ENCODE results near the gene CDC42BPG. TPM values are rescaled to one million over a fixed set of nuclear protein-coding genes. Genes with fewer than 3 reads are reported as not detected.

Gene CDC42BPG
- total RNA-seq, 2 donors from 2014 or later: 13.5 to 18.9 TPM

- Histone ChIP-seq H3K27ac (peak overlapping the region in 2 of 4 donors; percentile 32 to 43), H3K27me3 (no peaks in the 10 kb centered on the region), H3K9me3 (no peaks in the 10 kb centered on the region), H3K36me3 (replicated peaks in 1 of 2; ENCODE audit: insufficient read depth in 1 of 2, low read depth in 2 of 2) (no peaks in the 10 kb centered on the region), H3K4me3 (no peak overlapping the region), H3K4me1 (peaks cover 17% of the 10 kb centered on the region)
- DNase-seq (no peak), ATAC-seq (no peak)
- 78 to 80% methylated on average over 1 to 8 of the region's 9 CpGs for WGBS, 2 donors
- no peak for TF ChIP-seq POLR2A (IDR thresholded peaks at IDR 0.05)
- TF ChIP-seq, protein P1, sequence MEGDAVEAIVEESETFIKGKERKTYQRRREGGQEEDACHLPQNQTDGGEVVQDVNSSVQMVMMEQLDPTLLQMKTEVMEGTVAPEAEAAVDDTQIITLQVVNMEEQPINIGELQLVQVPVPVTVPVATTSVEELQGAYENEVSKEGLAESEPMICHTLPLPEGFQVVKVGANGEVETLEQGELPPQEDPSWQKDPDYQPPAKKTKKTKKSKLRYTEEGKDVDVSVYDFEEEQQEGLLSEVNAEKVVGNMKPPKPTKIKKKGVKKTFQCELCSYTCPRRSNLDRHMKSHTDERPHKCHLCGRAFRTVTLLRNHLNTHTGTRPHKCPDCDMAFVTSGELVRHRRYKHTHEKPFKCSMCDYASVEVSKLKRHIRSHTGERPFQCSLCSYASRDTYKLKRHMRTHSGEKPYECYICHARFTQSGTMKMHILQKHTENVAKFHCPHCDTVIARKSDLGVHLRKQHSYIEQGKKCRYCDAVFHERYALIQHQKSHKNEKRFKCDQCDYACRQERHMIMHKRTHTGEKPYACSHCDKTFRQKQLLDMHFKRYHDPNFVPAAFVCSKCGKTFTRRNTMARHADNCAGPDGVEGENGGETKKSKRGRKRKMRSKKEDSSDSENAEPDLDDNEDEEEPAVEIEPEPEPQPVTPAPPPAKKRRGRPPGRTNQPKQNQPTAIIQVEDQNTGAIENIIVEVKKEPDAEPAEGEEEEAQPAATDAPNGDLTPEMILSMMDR (IDR thresholded peaks at IDR 0.05): no peak
- intact Hi-C loops (cut with DNase I): no loop called here
These were observed 25.2 kb upstream of the CDC42BPG start for GRCh38 chr11:64869571-64870175.

DNA sequence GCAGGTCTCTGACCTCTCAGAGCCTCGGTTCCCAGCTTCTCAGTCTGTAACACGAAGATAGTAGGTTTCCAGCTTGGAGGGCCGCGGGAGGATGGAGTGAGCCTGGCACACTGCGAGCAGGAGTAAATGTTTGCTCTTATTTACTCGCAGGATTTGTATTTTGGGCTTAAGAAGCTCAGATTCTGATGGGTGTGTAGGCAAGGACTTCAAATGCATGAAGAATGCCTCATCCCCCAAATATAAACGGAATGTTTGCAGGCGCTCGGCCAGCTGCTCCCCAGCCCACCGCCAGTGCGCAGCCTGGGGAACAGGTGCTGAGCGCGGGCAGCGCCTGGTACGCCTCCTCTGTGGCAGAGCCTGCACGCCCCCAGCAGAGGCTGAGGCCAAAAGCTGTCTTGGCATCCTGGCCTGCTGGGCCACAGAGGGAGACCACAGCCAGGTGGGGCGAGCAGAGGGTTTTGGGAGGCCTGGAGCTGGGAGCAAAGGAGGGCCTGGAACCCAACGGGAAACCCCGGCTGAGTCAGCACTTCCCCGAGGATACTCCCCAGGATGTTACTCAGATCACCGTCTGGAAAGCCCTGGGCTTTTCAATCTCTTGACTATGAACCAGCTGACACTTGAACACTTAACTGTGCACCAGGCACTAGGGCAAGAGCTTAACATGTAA, 24.6 kb upstream of the CDC42BPG start:
- DNase-seq: no peak
- Histone ChIP-seq H3K27me3 (no peaks in the 10 kb centered on the region), H3K36me3 (replicated peaks in 1 of 2; ENCODE audit: insufficient read depth in 1 of 2, low read depth in 2 of 2) (no peaks in the 10 kb centered on the region), H3K9me3 (no peaks in the 10 kb centered on the region), H3K4me1 (peaks cover 21% of the 10 kb centered on the region), H3K4me3 (no peak overlapping the region), H3K27ac (peak overlapping the region in 2 of 4 donors; percentile 32 to 43)
- TF ChIP-seq, protein P1 (IDR thresholded peaks at IDR 0.05): no peak
- TF ChIP-seq POLR2A (IDR thresholded peaks at IDR 0.05): no peak
- intact Hi-C loops (cut with DNase I): no loop called here
- no peak for ATAC-seq
- WGBS, 2 donors: 69 to 79% methylated on average over 6 to 21 of the region's 21 CpGs

GRCh38 chr11:64867748-64868462, 23.5 kb upstream of the CDC42BPG start:
- intact Hi-C loops (cut with DNase I): no loop called here
- no peaks in the 10 kb centered on the region for H3K27me3 ChIP-seq

GRCh38 chr11:64866173-64866491, 21.7 kb upstream of the CDC42BPG start:
- peak overlapping the region in 1 of 4 donors; percentile 1 for H3K27ac ChIP-seq
- no peaks in the 10 kb centered on the region for H3K27me3 ChIP-seq
- H3K9me3 ChIP-seq: no peaks in the 10 kb centered on the region
- DNase-seq (no peak), ATAC-seq (no peak)
- no peak overlapping the region for H3K4me3 ChIP-seq
- no peaks in the 10 kb centered on the region for H3K36me3 ChIP-seq (replicated peaks in 1 of 2; ENCODE audit: insufficient read depth in 1 of 2, low read depth in 2 of 2)
- intact Hi-C loops (cut with DNase I): no loop called here
- 91 to 94% methylated on average over 4 of the region's 4 CpGs for WGBS, 2 donors
- TF ChIP-seq, protein P1 (IDR thresholded peaks at IDR 0.05): no peak
- no peak for TF ChIP-seq POLR2A (IDR thresholded peaks at IDR 0.05)
- H3K4me1 ChIP-seq: peaks cover 31% of the 10 kb centered on the region

More at GRCh38 chr11:64867748-64868462, 23.5 kb upstream of the CDC42BPG start:
- H3K27ac ChIP-seq: no peak overlapping the region
- H3K4me1 ChIP-seq: peaks cover 32% of the 10 kb centered on the region
- TF ChIP-seq, protein P1 (IDR thresholded peaks at IDR 0.05): no peak
- TF ChIP-seq POLR2A (IDR thresholded peaks at IDR 0.05): no peak
- DNase-seq (no peak), ATAC-seq (no peak)
- no peak overlapping the region for H3K4me3 ChIP-seq
- 85 to 89% methylated on average over 27 to 28 of the region's 28 CpGs for WGBS, 2 donors
- H3K36me3 ChIP-seq (replicated peaks in 1 of 2; ENCODE audit: insufficient read depth in 1 of 2, low read depth in 2 of 2): no peaks in the 10 kb centered on the region
- H3K9me3 ChIP-seq: no peaks in the 10 kb centered on the region

Measured in body of pancreas (tissue), 4 donors.